Activated CD4-positive, alpha-beta T cell treated with anti-CD3 and anti-CD28 coated beads for 36 hours (primary cell): ENCODE data around the gene RALGPS1. TPM values are rescaled to one million over a fixed set of nuclear protein-coding genes. Genes with fewer than 3 reads are reported as not detected.

ENCODE experiments used
- ATAC-seq: fragments of 200-7000 bp; cut with Tn5 transposase; one replicate; pipeline ENCODE4 v1.10.0; 2021; ENCODE audit warnings: mild to moderate bottlenecking, moderate library complexity
- CTCF ChIA-PET: fragments of 350-600 bp; sonication (Branson Sonifier 250); formaldehyde crosslinking; loops from one replicate; lab custom pipeline; 2021; ENCODE audit warnings: antibody characterized with exemption; lab: Charles Lee
- POLR2A ChIA-PET: fragments of 350-600 bp; sonication (Branson Sonifier 250); formaldehyde crosslinking; loops from one replicate; lab custom pipeline; 2021; ENCODE audit warnings: antibody characterized with exemption, inconsistent platforms; lab: Charles Lee
- DNase-seq: peaks from one replicate; pipeline ENCODE4 v3.0.0-alpha.2; 2020
- H3K27ac Mint-ChIP-seq: one replicate; pipeline ENCODE4 v1.8.0; 2021; ENCODE audit warnings: mixed read lengths
- H3K27me3 Mint-ChIP-seq: one replicate; pipeline ENCODE4 v1.8.0; 2021; ENCODE audit warnings: mixed read lengths
- H3K36me3 Mint-ChIP-seq: one replicate; pipeline ENCODE4 v1.8.0; 2021; ENCODE audit warnings: low read depth, mixed read lengths
- H3K4me1 Mint-ChIP-seq: one replicate; pipeline ENCODE4 v1.8.0; 2021; ENCODE audit warnings: mixed read lengths
- H3K4me3 Mint-ChIP-seq: one replicate; pipeline ENCODE4 v1.8.0; 2021; ENCODE audit warnings: mild to moderate bottlenecking, moderate library complexity, mixed read lengths
- H3K9me3 Mint-ChIP-seq: one replicate; pipeline ENCODE4 v1.8.0; 2021; ENCODE audit warnings: low read depth, mixed read lengths
- intact Hi-C, 2 experiments: fragments of 100-400 bp; cut with DNase I in 1 of 2; cut with micrococcal nuclease in 1 of 2; formaldehyde crosslinking; loops; one replicate each; pipeline versions ENCODE4 v1.14.2 to v1.15.1; 2022 to 2024; cut with DNase I, micrococcal nuclease
- total RNA-seq, 2 experiments: library from RNA; stranded (reverse); gene quantifications; one replicate each; pipeline ENCODE4 v1.2.3, GENCODE V29; 2021

The RALGPS1 gene
- total RNA-seq, 2 experiments from 2014 or later: 1.2 to 2.2 TPM

GRCh38 chr9:127129718-127130085 lies 215.1 kb downstream of the RALGPS1 start:
- ATAC-seq: no peak
- Mint-ChIP-seq H3K27ac (no peak overlapping the region), H3K9me3 (no peaks in the 10 kb centered on the region), H3K4me1 (no peaks in the 10 kb centered on the region), H3K4me3 (no peak overlapping the region), H3K36me3 (no peaks in the 10 kb centered on the region), H3K27me3 (peaks cover 14% of the 10 kb centered on the region)
- ChIA-PET CTCF (interaction anchor here (0.6 to 1.2 kb wide), 2 partner anchors 14 to 18 kb away, joined by 3 to 4 read pairs; no protein-coding TSS in a partner anchor), POLR2A (no interaction called here)
- intact Hi-C loops: no loop called here
- DNase-seq: no peak

GRCh38 chr9:127130235-127130634 lies 215.7 kb downstream of the RALGPS1 start:
- POLR2A ChIA-PET: no interaction called here
- Mint-ChIP-seq H3K4me1 (no peaks in the 10 kb centered on the region), H3K27ac (no peak overlapping the region), H3K9me3 (no peaks in the 10 kb centered on the region), H3K4me3 (no peak overlapping the region), H3K36me3 (no peaks in the 10 kb centered on the region), H3K27me3 (peaks cover 14% of the 10 kb centered on the region)
- DNase-seq: no peak
- intact Hi-C loops: no loop called here
- CTCF ChIA-PET: no interaction called here
- ATAC-seq: no peak

GRCh38 chr9:127130661-127131538 lies 216.3 kb downstream of the RALGPS1 start:
- no peaks in the 10 kb centered on the region for H3K9me3 Mint-ChIP-seq
- peaks cover 11% of the 10 kb centered on the region for H3K27me3 Mint-ChIP-seq
- intact Hi-C loops: no loop called here
- H3K4me1 Mint-ChIP-seq: no peaks in the 10 kb centered on the region
- no peak overlapping the region for H3K4me3 Mint-ChIP-seq
- ChIA-PET CTCF (interaction anchor here (0.9 kb wide), 1 partner anchor 190 kb away, joined by 3 read pairs; no protein-coding TSS in a partner anchor), POLR2A (no interaction called here)
- DNase-seq (no peak), ATAC-seq (no peak)
- H3K27ac Mint-ChIP-seq: no peak overlapping the region
- H3K36me3 Mint-ChIP-seq: no peaks in the 10 kb centered on the region

- ChIA-PET CTCF (interaction anchor here (0.7 kb wide), 1 partner anchor 48 kb away, joined by 3 read pairs; no protein-coding TSS in a partner anchor), POLR2A (no interaction called here)
- intact Hi-C loops: no loop called here
- H3K4me1 Mint-ChIP-seq: no peaks in the 10 kb centered on the region
- no peaks in the 10 kb centered on the region for H3K36me3 Mint-ChIP-seq
- ATAC-seq (no peak), DNase-seq (no peak)
- H3K27me3 Mint-ChIP-seq: peaks cover 11% of the 10 kb centered on the region
- H3K4me3 Mint-ChIP-seq: no peak overlapping the region
- H3K9me3 Mint-ChIP-seq: no peaks in the 10 kb centered on the region
- H3K27ac Mint-ChIP-seq: no peak overlapping the region
These were observed 217.3 kb downstream of the RALGPS1 start for GRCh38 chr9:127131871-127132270.

DNA sequence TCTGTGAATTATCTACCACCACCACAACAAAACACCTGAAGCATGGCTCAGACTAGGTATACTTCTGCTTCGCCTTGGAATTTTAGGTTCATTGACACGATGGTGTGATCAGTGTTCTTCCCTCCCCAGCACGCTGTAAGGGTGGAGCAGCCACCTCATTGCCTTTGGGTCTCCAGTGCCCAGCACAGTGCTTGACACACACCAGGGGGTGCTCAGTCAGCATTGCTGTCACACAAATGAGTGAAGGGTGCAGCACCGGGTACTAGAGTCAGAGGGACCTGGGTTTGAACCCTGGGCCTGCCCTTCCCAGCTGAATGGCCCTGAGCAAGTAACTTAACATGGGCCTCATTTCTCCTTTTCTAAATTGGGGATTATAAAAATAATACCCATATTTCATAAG lies 217.8 kb downstream of the RALGPS1 start:
- intact Hi-C loops: no loop called here
- H3K36me3 Mint-ChIP-seq: no peaks in the 10 kb centered on the region
- no peak overlapping the region for H3K27ac Mint-ChIP-seq
- H3K9me3 Mint-ChIP-seq: no peaks in the 10 kb centered on the region
- ATAC-seq (no peak), DNase-seq (no peak)
- H3K4me1 Mint-ChIP-seq: no peaks in the 10 kb centered on the region
- peaks cover 9% of the 10 kb centered on the region for H3K27me3 Mint-ChIP-seq
- ChIA-PET POLR2A (no interaction called here), CTCF (interaction anchor here (0.7 kb wide), 1 partner anchor 49 kb away, joined by 3 read pairs; no protein-coding TSS in a partner anchor)
- H3K4me3 Mint-ChIP-seq: no peak overlapping the region

GRCh38 chr9:127132921-127133647 lies 218.5 kb downstream of the RALGPS1 start:
- no peak for ATAC-seq
- H3K27me3 Mint-ChIP-seq: peaks cover 6% of the 10 kb centered on the region
- intact Hi-C loops: no loop called here
- H3K4me3 Mint-ChIP-seq: no peak overlapping the region
- POLR2A ChIA-PET: no interaction called here
- H3K36me3 Mint-ChIP-seq: no peaks in the 10 kb centered on the region
- CTCF ChIA-PET: no interaction called here
- H3K9me3 Mint-ChIP-seq: no peaks in the 10 kb centered on the region
- no peak overlapping the region for H3K27ac Mint-ChIP-seq
- DNase-seq: no peak
- H3K4me1 Mint-ChIP-seq: no peaks in the 10 kb centered on the region

DNA sequence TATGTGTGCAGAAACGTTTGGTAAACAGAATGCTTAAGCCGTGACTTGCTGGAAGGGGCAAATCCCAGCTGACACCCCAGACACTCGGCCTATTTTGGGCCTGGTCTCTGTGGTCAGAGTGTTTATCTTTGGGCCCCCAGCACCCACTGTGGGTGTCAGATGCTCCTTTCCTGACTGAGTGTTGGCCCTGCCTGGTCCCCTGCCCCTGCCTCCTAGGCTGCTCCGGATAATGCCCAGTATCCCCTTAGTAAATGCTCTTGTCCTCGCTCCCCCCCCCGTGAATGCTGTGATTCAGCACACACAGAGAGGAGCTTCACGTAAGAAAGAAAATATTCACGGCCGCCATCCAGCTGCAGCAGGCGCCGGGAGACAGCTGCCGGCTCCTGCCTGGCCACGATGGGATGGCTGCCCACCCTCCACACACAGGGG lies 219.2 kb downstream of the RALGPS1 start:
- H3K4me1 Mint-ChIP-seq: no peaks in the 10 kb centered on the region
- ChIA-PET CTCF (no interaction called here), POLR2A (no interaction called here)
- ATAC-seq: no peak
- intact Hi-C loops: no loop called here
- H3K27ac Mint-ChIP-seq: no peak overlapping the region
- H3K36me3 Mint-ChIP-seq: no peaks in the 10 kb centered on the region
- H3K4me3 Mint-ChIP-seq: no peak overlapping the region
- DNase-seq: no peak
- H3K9me3 Mint-ChIP-seq: no peaks in the 10 kb centered on the region
- peaks cover 5% of the 10 kb centered on the region for H3K27me3 Mint-ChIP-seq

DNA sequence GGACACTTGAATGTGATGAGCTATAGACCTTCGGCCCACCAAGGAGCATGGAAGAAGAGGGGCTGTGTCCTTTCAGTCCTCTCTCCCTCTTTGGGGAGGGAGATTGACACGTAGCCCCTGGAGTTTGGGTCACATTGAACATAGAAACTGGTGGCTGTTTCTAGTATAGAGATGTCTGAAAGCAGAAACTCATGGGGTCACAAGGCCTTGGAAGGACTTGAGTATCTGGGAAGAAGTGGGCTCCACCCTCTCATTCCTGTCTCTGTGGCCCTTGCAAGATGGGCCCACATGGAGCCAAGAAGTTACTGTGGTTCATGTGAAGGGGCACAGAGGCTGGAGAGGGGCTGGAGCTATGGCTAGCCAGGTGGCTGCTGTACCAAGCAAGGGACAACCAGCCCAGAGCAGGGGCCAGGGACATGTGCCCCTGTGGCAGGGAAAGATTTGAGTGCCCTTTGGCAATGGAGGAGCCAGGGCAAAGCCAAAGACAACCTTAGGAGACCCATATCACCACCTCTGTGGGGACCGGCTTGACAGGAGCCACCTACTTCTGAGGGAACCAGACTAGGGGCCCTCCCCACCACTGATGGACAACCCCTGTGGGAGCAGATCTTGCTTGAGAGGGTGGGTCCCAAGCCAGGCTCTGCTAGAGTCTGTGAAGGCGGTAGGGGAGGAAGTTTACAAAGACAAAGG lies 220.6 kb downstream of the RALGPS1 start:
- CTCF ChIA-PET: no interaction called here
- no peaks in the 10 kb centered on the region for H3K36me3 Mint-ChIP-seq
- peaks cover 4% of the 10 kb centered on the region for H3K27me3 Mint-ChIP-seq
- intact Hi-C loops: no loop called here
- no peak overlapping the region for H3K4me3 Mint-ChIP-seq
- DNase-seq: no peak
- H3K9me3 Mint-ChIP-seq: no peaks in the 10 kb centered on the region
- POLR2A ChIA-PET: no interaction called here
- H3K4me1 Mint-ChIP-seq: no peaks in the 10 kb centered on the region
- no peak for ATAC-seq
- no peak overlapping the region for H3K27ac Mint-ChIP-seq

GRCh38 chr9:127136081-127136879 lies 221.7 kb downstream of the RALGPS1 start:
- no peaks in the 10 kb centered on the region for H3K9me3 Mint-ChIP-seq
- ATAC-seq (no peak), DNase-seq (no peak)
- ChIA-PET POLR2A (no interaction called here), CTCF (interaction anchor here (0.6 kb wide), 1 partner anchor 34 kb away, joined by 4 read pairs; no protein-coding TSS in a partner anchor)
- H3K27me3 Mint-ChIP-seq: peaks cover 3% of the 10 kb centered on the region
- no peak overlapping the region for H3K27ac Mint-ChIP-seq
- no peak overlapping the region for H3K4me3 Mint-ChIP-seq
- no peaks in the 10 kb centered on the region for H3K4me1 Mint-ChIP-seq
- H3K36me3 Mint-ChIP-seq: no peaks in the 10 kb centered on the region
- intact Hi-C loops: no loop called here

DNA sequence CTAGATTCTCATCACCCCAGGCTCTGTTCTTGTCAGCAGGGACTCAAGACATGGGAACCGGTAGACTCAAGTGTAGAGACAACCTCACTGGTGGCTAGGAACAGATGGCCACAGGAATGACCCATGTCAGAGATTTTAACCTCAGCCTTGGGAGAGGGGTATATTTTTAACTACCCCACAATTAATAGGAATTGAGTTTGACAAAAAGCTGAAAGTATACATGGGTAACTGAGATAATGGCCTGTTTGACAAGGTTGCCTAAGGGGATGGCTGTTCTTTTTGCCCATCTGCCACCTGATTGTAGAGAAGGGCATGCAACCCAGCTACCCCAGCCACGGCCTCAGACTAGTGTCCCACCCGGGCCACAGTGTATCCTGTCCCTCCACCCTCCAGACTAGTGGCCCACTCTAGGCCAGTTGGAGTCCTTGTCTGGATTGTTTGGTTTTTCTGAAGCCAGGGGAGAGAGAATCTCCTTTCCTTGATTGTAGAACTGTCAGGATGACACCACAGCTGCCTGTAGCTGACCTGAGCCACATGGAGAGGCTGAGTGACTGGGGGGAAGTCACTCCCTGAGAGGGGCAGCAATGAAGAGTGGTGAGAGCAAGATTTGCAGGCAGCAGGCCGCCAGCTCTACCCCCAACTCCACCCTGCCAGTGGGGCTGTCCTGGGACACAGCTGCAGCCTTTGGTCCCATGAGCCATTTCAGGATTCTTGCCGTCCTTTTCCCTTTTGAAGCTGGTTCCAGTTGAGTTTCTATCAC lies 222.5 kb downstream of the RALGPS1 start:
- Mint-ChIP-seq H3K27ac (no peak overlapping the region), H3K36me3 (no peaks in the 10 kb centered on the region), H3K9me3 (no peaks in the 10 kb centered on the region), H3K4me3 (no peak overlapping the region), H3K27me3 (peaks cover 3% of the 10 kb centered on the region), H3K4me1 (no peaks in the 10 kb centered on the region)
- ChIA-PET POLR2A (no interaction called here), CTCF (interaction anchor here (0.6 kb wide), 1 partner anchor 33 kb away, joined by 4 read pairs; no protein-coding TSS in a partner anchor)
- ATAC-seq (no peak), DNase-seq (no peak)
- intact Hi-C loops: no loop called here
